WTC11 (cell line): ENCODE results near the gene ABCB8. TPM values are rescaled to one million over a fixed set of nuclear protein-coding genes. Genes with fewer than 3 reads are reported as not detected.

ENCODE experiments used
- ATAC-seq: fragments of 200-7000 bp; cut with Tn5 transposase; 2 replicates; pipeline ENCODE4 v1.10.0; 2021; ENCODE audit warnings: mild to moderate bottlenecking, moderate library complexity
- CTCF ChIA-PET: fragments of 300-600 bp; sonication (Branson Sonifier 250); formaldehyde crosslinking; loops from one replicate; lab custom pipeline; 2021; ENCODE audit warnings: antibody characterized with exemption; lab: Charles Lee
- POLR2A ChIA-PET: fragments of 350-600 bp; sonication (Branson Sonifier 250); formaldehyde crosslinking; loops from one replicate; lab custom pipeline; 2021; ENCODE audit warnings: antibody characterized with exemption; lab: Charles Lee
- DNase-seq: peaks from one replicate; pipeline ENCODE4 v3.0.0; 2021; ENCODE audit warnings: low spot score
- H3K27ac Mint-ChIP-seq: 2 replicates; pipeline ENCODE4 v1.8.0; 2021; ENCODE audit warnings: mixed read lengths
- H3K27me3 Mint-ChIP-seq: 2 replicates; pipeline ENCODE4 v1.8.0; 2021; ENCODE audit warnings: low read depth, mild to moderate bottlenecking, moderate library complexity, mixed read lengths
- H3K36me3 Mint-ChIP-seq: 2 replicates; pipeline ENCODE4 v1.8.0; 2021; ENCODE audit warnings: mixed read lengths
- H3K4me1 Mint-ChIP-seq: 2 replicates; pipeline ENCODE4 v1.8.0; 2022; ENCODE audit warnings: mixed read lengths
- H3K4me3 Mint-ChIP-seq: 2 replicates; pipeline ENCODE4 v1.8.0; 2021; ENCODE audit warnings: mild to moderate bottlenecking, moderate library complexity, mixed read lengths
- H3K9me3 Mint-ChIP-seq: 2 replicates; pipeline ENCODE4 v1.8.0; 2021; ENCODE audit warnings: mixed read lengths
- ATF3 ChIP-seq: sonication (generic); formaldehyde crosslinking; conservative IDR thresholded peaks from 2 replicates; pipeline ENCODE4 v1.8.1; 2022; ENCODE audit warnings: mild to moderate bottlenecking, missing genetic modification reagents
- CDX4 ChIP-seq: fragments of 250-450 bp; sonication (Bioruptor Pico); IDR thresholded peaks from 2 replicates; pipeline ENCODE4 v1.9.0; 2021; ENCODE audit warnings: moderate library complexity, mild to moderate bottlenecking, inconsistent platforms, borderline replicate concordance
- FOXJ3 ChIP-seq: sonication (generic); formaldehyde crosslinking; IDR thresholded peaks from 2 replicates; pipeline ENCODE4 v1.9.0; 2021; ENCODE audit warnings: missing genetic modification reagents, mild to moderate bottlenecking, borderline replicate concordance
- FOXK1 ChIP-seq: sonication (generic); formaldehyde crosslinking; IDR thresholded peaks from 2 replicates; pipeline ENCODE4 v1.8.0; 2022; ENCODE audit warnings: mild to moderate bottlenecking, moderate library complexity, missing genetic modification reagents
- HMGA2 ChIP-seq: fragments of 250-450 bp; sonication (Bioruptor Pico); IDR thresholded peaks from 2 replicates; pipeline ENCODE4 v1.4.0; 2021; ENCODE audit warnings: mild to moderate bottlenecking, moderate library complexity
- HMGXB4 ChIP-seq: sonication (generic); formaldehyde crosslinking; IDR thresholded peaks from 2 replicates; pipeline ENCODE4 v1.8.1; 2023; ENCODE audit warnings: mild to moderate bottlenecking, moderate library complexity, missing genetic modification reagents
- IRF2 ChIP-seq: sonication (generic); formaldehyde crosslinking; IDR thresholded peaks from 2 replicates; pipeline ENCODE4 v1.8.0; 2022; ENCODE audit warnings: low read depth, missing genetic modification reagents, borderline replicate concordance
- JUN ChIP-seq: sonication (generic); formaldehyde crosslinking; IDR thresholded peaks from 2 replicates; pipeline ENCODE4 v1.8.0; 2023; ENCODE audit warnings: mild to moderate bottlenecking, missing genetic modification reagents
- MXD4 ChIP-seq: fragments of 250-450 bp; sonication (Bioruptor Pico); IDR thresholded peaks from 2 replicates; pipeline ENCODE4 v1.8.0; 2021; ENCODE audit warnings: mild to moderate bottlenecking, moderate library complexity, borderline replicate concordance
- NFYB ChIP-seq: sonication (generic); formaldehyde crosslinking; conservative IDR thresholded peaks from 2 replicates; pipeline ENCODE4 v1.8.0; 2022; ENCODE audit warnings: low read depth, missing genetic modification reagents
- NR1H2 ChIP-seq: sonication (generic); formaldehyde crosslinking; IDR thresholded peaks from 2 replicates; pipeline ENCODE4 v1.9.0; 2021; ENCODE audit warnings: mild to moderate bottlenecking, moderate library complexity, missing genetic modification reagents
- NR3C1 ChIP-seq: sonication (generic); formaldehyde crosslinking; conservative IDR thresholded peaks from 2 replicates; pipeline ENCODE4 v1.8.1; 2023; ENCODE audit warnings: low read depth, mild to moderate bottlenecking, missing genetic modification reagents
- OVOL2 ChIP-seq: fragments of 250-450 bp; sonication (Bioruptor Pico); IDR thresholded peaks from 2 replicates; pipeline ENCODE4 v1.9.0; 2021; ENCODE audit warnings: mild to moderate bottlenecking, borderline replicate concordance
- PREB ChIP-seq: sonication (generic); formaldehyde crosslinking; IDR thresholded peaks from 2 replicates; pipeline ENCODE4 v1.8.1; 2022; ENCODE audit warnings: mild to moderate bottlenecking, missing genetic modification reagents, moderate library complexity, borderline replicate concordance
- RELA ChIP-seq: sonication (generic); formaldehyde crosslinking; IDR thresholded peaks from 2 replicates; pipeline ENCODE4 v1.8.1; 2022; ENCODE audit warnings: missing genetic modification reagents, mild to moderate bottlenecking, borderline replicate concordance
- SOX15 ChIP-seq: fragments of 250-450 bp; sonication (Bioruptor Pico); IDR thresholded peaks from 2 replicates; pipeline ENCODE4 v1.9.0; 2021; ENCODE audit warnings: mild to moderate bottlenecking
- STAT6 ChIP-seq: sonication (generic); formaldehyde crosslinking; conservative IDR thresholded peaks from 2 replicates; pipeline ENCODE4 v1.8.1; 2023; ENCODE audit warnings: mild to moderate bottlenecking, low read depth, missing genetic modification reagents, moderate library complexity
- USF2 ChIP-seq: sonication (generic); formaldehyde crosslinking; IDR thresholded peaks from 2 replicates; pipeline ENCODE4 v1.8.1; 2023; ENCODE audit warnings: mild to moderate bottlenecking, missing genetic modification reagents, moderate library complexity
- ZNF423 ChIP-seq: fragments of 250-450 bp; sonication (Bioruptor Pico); IDR thresholded peaks from 2 replicates; pipeline ENCODE4 v2.1.2; 2022; ENCODE audit warnings: mild to moderate bottlenecking, moderate library complexity
- ZNF512 ChIP-seq: sonication (generic); formaldehyde crosslinking; IDR thresholded peaks from 2 replicates; pipeline ENCODE4 v1.8.1; 2022; ENCODE audit warnings: missing genetic modification reagents, borderline replicate concordance
- ZSCAN18 ChIP-seq: fragments of 250-450 bp; sonication (Bioruptor Pico); IDR thresholded peaks from 2 replicates; pipeline ENCODE4 v2.1.2; 2022; ENCODE audit warnings: mild to moderate bottlenecking, moderate library complexity
- total RNA-seq: library from RNA; stranded (reverse); gene quantifications from 3 replicates; pipeline ENCODE4 v1.2.3, GENCODE V29; 2021

Gene ABCB8
- total RNA-seq, 1 experiment from 2014 or later: 35.9 TPM

- TF ChIP-seq JUN (CRISPR knock-in tag) (no peak), FOXK1 (CRISPR knock-in tag) (no peak), IRF2 (CRISPR knock-in tag) (no peak), CDX4 (CRISPR knock-in tag) (no peak), RELA (CRISPR knock-in tag) (no peak), NR1H2 (CRISPR knock-in tag) (no peak)
Observed at GRCh38 chr7:151089893-151090730, 61.9 kb downstream of the ABCB8 start (continued).

GRCh38 chr7:151091003-151091402 lies 62.8 kb downstream of the ABCB8 start:
- H3K27ac Mint-ChIP-seq: no peak overlapping the region
- CTCF ChIA-PET: interaction anchor here (0.6 to 10.4 kb wide), 8 partner anchors 10 to 128 kb away, joined by 3 to 118 read pairs (median 4); partner anchors contain the start of gene FASTK
- no peak for TF ChIP-seq OVOL2 (CRISPR knock-in tag)
- TF ChIP-seq NR3C1 (CRISPR knock-in tag): no peak
- no peak for TF ChIP-seq USF2 (CRISPR knock-in tag)
- no peak for TF ChIP-seq ZNF423
- TF ChIP-seq ATF3: no peak
- TF ChIP-seq SOX15: no peak
- TF ChIP-seq PREB (CRISPR knock-in tag): no peak
- no peak for TF ChIP-seq FOXJ3
- TF ChIP-seq HMGXB4 (CRISPR knock-in tag): no peak
- no peak for TF ChIP-seq STAT6 (CRISPR knock-in tag)
- no peak for TF ChIP-seq ZSCAN18 (CRISPR knock-in tag)
- no peak for TF ChIP-seq NFYB (CRISPR knock-in tag)
- TF ChIP-seq MXD4: no peak
- TF ChIP-seq HMGA2: no peak
- no peak for TF ChIP-seq ZNF512 (CRISPR knock-in tag)
- TF ChIP-seq, all 79 proteins: peak for 0
- Mint-ChIP-seq H3K36me3 (peaks cover 10% of the 10 kb centered on the region), H3K27me3 (peaks cover 15% of the 10 kb centered on the region), H3K4me3 (no peak overlapping the region), H3K4me1 (peaks cover 41% of the 10 kb centered on the region), H3K9me3 (no peaks in the 10 kb centered on the region)
- POLR2A ChIA-PET: no interaction called here
- ATAC-seq (no peak), DNase-seq (no peak)
